GM19397 (cell line): ENCODE results near the gene FXYD3.

ENCODE experiments used
- ATAC-seq: cut with Tn5 transposase; IDR thresholded peaks from one replicate; pipeline ENCODE4 v1.9.1; 2021; ENCODE audit warnings: mild to moderate bottlenecking, moderate library complexity; ENCODE audit not compliant: unreplicated experiment

The FXYD3 gene

DNA sequence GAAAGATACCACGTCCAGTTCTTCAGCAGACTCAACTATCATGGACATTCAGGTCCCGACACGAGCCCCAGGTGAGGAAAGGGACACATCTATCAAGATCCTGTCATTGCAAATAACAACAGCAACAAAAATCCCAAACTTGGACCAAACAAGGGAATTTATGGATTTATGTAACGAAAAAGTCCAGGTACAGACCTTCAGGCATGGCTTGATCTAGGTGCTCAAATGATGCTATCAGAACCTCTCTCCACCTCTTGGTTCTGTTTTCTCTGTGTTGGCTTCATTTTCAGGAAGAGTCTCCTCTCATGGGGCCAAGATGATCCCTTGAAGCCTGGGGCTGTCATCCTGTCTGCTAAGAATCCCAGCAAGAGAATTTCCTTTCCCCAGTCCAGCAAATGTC, 41.8 kb downstream of the FXYD3 start:
- ATAC-seq, result no peak

DNA sequence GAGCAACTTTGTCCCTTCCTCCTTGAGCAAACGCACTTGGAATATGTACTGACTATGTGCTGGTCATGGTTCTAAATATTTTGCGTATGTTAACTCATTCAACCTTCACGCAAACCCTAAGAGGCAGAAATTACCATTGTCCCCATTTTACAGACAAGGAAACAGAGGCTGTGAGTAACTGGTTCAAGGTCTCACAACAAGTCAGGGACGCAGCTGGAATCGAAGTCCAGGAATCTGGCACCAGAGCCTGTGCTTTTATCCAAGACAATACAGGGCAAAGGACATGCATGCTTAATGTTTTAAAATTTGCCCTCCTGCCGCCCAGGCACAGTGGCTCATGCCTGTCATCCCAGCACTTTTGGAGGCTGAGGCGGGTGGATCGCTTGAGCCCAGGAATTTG, 44.0 kb downstream of the FXYD3 start:
- ATAC-seq, result no peak

DNA sequence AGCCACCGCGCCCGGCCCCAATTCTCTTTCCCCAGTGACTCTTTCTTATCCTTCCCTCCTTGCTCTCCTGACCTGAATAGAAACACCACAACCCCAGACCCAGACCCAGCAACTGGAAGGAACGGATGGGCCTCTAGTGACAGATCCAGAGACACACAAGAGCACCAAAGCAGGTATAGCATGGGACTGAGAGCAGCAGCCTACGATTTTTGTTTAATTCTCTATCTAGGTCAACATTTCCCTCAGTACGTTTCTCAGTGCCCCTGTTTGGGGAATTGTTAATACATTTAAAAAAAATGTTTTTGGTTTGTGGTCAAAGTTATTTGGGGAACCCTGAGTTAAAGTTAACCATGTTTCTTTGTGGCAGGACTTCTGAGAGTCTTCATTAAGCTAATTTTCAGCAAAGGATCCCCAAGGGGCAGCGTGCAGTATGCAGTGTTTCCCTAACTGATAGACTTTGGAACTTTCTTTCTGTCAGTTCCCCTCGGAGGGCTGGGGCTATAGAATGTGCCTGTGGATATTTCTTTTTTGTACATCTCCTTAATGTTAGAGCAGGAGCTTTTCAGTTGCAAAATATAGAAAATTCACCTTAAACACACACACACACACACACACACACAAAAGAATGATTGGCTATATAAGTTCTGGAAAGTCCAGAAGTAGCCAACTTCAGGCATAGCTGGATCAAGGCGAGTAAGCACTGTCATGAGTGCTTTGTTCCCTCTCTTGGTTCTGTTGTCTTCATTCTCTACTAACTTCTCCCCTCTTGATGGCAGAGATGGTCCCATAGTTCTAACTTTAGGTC, 45.2 kb downstream of the FXYD3 start:
- ATAC-seq, result no peak

DNA sequence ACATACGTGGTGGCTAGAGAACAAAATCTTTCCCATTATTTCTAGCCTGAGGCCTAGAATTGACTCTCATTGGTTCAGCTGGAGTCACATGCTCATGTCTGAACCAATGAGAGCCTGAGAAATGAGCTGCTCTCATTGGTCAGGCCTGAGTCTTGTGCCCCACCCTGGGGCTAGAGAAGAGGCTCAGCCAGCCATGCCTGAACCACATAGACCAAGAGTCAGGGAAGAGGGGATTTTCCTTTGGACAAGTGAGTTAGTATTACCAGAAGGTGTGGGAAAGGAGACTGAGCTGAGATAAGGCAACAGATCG, 45.8 kb downstream of the FXYD3 start:
- ATAC-seq, result no peak

DNA sequence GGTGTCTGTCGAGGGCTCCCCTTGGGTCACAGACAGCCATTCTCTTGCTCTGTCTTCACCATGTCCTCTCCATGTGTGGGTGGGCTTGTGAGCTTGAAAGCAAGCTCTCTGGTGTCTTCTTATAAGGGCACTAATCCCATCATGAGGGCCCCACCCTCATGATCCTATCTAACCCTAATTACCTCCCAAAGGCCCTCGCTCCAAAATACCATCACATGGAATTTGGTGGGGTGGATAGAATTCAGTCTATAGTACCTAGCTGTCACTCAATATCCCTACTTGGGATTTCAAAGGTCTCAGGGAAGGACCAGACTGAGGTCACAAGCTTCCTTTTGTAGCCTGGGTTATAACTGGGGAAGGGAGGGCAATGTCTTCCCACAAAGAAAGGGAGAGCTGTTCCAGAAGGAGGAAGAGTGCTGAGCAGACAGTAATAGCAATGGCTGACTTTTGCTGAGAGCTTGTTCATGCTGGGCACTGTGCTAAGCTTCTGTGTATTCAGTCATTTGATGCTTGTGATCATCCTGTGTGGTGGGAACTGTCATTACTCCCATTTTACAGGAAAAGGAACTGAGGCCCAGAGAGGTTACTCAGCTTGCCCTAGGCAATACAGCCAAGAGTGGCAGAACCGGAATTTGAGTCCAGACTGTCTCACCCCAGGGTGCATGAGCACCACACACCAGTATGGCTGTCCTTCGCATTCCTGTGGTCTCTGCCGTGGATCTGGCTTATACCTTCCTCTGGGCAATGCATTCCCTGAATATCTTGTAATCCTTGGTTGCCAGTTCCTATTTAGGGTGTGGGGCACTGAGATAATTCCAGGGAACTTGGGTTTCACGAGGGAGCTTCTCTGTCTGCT, 47.1 kb downstream of the FXYD3 start:
- ATAC-seq, result no peak

DNA sequence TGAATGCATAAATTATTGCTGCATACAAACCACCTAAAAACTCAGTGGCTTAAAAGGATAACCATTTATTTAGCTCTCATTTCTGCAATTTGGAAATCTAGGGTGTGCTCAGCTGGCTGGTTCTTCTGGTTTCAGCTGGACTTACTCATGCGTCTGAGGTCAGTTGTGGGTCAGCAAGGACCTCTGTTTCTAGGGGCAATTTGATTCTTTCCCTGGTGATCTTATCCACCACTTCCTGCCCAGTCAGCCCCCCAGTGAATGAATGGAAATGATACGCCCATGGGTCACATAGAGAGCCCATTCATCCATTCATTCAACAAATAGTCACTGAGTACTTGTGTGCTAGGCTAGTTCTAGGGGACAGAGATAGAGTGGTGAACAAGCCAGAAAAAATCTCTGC, 48.8 kb downstream of the FXYD3 start:
- ATAC-seq, result no peak

DNA sequence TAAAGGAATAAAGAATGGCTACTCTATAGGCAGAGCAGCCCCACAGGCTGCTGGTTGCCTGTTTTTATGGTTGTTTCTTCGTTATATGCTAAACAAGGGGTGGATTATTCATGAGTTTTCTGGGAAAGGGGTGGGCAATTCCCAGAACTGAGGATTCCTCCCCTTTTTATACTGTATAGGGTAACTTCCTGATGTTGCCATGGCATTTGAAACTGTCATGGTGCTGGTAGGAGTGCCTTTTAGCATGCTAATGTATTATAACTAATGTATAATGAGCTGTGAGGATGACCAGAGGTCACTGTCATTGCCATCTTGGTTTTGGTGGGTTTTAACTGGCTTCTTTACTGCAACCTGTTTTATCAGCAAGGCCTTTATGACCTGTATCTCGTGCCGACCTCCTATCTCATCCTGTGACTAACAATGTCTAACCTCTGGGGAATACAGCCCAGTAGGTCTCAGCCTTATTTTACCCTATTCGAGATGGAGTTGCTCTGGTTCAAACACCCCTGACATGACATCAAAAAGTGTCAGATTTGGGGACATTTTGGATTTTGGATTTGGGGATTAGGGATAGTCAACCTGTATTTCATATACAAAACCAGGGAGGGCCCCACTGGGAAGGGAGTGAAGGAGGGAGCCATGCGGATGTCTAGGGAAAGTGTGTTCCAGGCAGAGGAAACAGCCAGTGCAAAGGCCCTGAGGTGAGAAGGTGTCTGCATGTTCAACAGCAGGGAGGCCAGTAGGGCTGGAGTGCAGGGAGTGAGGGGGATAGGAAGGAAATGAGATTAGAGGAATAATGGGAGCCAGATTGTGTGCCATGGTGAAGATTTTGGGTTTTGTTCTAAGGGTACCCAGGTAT, 49.8 kb downstream of the FXYD3 start:
- ATAC-seq, result no peak

DNA sequence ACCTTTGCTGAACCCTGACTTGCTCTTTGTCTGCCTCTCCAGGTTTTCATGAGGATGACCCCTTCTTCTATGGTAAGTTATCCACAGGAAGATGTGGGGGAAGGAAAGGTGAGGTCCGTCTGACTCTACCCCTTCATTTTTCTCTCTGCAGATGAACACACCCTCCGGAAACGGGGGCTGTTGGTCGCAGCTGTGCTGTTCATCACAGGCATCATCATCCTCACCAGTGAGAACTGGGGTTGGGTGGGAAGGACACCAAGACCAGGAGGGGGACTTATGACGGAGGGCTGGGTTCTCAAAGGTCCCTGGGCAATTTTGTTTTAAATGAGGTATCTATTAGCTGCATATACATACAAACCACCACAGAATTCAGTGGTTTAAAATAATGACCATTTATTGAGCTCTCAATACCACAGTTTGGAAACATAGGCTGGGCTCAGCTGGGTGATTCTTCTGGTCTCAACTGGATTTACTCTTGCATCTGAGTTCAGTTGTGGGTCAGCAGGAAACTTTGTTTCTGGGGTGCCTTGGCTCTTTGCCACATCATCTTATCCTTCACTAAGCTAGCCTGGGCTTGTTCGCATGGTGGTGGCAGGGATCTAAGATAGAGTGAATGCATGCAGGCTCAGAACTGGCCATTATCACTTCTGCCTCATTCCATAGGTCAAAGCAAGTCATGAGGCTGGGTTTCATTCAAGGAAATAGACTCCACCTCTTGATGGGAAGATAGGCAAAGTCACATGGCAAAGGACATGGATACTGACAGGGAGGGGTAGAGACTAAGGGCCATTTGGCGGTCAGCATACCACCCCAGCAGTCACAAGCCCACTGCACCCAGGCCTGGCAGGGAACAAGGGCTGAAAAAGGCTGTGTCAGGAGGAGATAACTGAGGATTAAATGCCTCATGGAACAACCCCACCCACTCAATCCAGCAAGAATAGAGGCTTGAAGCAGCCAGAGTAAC, 50.8 kb downstream of the FXYD3 start:
- no peak for ATAC-seq

DNA sequence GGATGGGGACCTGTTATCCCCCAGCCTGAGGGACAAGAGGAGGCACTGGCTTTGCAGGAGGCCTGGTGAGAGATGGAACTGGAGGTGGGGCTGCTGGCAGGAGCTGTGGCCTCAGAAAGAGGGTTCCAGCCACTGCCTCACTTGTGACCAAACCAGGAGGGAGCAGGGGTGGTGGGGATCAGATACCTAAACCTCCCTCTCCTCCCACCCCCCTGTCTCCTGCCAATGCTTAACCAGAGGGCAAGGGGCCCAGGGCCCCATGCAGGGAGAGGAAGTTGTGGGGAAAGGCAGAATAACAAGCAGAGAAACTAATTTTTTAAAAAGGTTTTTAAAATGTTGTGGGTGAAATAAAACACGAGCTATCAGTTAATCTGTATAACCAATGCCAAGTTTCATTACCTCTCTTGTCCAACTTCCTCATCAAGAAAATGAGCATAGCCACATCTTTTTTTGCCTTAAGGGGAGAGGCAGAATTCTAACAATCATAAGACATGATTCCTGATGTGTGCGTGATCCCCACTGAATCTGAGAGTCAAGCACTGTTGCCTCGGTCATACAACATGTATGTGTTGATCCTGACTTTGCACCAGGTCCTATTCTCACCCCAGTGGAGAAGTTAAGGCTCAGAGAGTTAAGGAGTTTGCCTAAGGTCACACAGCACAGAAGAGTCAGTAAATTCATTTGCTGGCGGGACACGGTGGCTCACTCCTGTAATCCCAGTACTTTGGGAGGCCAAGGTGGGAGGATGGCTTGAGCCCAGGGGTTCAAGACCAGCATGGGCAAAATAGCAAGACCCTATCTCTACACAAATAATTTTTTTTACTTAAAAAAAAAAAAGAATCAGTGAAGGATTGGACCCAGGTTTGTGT, 51.9 kb downstream of the FXYD3 start:
- ATAC-seq, result no peak

DNA sequence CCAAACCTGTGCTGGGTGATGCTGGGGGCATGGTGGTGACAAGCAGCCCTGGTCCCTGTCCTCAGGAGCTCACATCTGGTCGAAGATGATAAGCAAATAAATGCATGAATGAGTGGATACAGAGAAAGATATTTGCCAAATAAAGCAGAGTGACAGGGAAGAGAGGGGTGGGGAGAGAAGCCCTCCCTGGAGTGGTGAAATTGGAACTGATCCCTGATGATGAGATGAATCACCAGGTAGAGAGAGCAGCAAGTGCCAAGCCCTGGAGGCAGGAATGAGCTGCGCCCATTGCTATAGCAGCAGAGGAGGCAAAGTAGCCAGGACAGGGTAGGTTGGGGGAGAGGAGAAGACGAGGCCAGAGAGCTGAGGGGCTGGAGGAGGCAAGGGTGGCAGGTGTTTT, 52.6 kb downstream of the FXYD3 start:
- ATAC-seq, result no peak

DNA sequence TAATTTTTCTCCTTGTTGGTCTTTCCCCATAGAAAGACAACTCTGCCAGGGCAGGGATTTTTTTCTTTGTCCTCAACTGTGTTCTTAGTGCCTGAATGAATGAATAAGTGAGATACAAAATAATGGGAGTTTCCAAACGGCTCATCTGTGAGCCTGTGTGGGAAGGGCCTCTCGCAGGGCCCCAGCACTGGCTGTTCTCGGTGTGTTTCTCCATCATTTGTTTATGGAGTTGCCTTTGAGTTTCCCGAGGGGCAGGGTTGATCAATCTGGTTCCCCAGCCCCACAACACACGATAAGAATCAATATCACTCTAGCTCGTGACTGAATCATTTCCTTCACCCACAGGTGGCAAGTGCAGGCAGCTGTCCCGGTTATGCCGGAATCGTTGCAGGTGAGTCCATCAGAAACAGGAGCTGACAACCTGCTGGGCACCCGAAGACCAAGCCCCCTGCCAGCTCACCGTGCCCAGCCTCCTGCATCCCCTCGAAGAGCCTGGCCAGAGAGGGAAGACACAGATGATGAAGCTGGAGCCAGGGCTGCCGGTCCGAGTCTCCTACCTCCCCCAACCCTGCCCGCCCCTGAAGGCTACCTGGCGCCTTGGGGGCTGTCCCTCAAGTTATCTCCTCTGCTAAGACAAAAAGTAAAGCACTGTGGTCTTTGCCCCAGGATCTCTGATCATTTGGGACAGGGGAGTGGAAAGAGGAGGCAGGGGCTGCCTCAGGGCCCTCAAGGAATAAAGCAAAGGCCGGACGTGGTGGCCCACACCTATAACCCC, 53.8 kb downstream of the FXYD3 start:
- ATAC-seq, result no peak

DNA sequence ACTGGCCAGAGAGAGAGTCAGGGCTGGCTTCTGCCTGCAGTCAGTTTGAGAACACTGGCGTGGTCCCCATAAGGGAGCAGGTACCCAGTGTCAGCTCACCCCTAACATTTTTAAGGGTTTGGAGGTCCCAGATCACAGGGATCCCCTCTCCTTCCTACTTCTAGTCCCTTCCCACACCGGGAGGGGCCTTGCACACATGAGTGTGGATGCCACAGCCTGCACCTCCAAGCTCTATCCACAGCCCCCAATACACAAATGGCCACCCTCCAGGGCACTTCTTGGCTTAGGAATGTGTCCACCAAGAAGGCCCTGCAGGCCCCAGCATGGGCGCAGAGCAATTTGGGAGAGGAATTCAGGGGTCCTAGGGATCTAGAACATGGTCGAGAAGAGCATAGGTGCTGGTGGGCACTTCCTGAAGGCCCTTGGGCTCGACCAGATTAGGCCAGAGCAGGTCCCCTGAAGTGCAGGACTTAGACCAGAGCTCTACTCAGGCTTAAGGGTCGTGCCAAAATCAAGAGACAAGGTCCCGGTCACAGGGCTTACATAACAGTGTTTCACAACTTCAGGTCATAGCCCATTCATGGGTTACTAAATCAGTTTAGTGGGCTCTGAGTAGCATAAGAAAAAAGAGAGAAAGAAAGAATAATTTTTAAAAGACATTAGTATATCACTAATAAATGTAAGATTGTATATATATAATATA, 54.9 kb downstream of the FXYD3 start:
- no peak for ATAC-seq

DNA sequence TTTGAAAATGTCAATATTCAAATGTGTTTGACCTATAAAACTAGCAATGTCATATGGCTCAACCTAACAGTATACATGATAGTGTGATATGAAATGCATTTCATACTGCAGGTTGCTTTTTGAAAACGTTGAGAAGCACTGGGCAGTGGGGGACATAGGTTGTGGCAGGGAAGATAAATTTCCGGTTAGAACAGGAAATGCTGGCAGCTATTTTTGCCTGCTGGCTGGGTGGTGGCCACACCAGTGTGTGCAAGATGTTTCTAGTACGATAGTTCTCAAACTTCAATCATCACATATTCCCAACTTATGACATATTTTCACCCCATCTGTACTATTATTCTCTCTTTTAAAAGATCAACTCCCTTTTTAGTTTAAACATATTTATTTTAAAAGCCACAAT, 56.1 kb downstream of the FXYD3 start:
- ATAC-seq, result no peak
